ENCODE data around the gene FADS3. TPM values are rescaled to one million over a fixed set of nuclear protein-coding genes. Genes with fewer than 3 reads are reported as not detected.

FADS3 gene
- total and polyA plus RNA-seq, 2 donors (not counting 3 experiments of a cell fraction or from before 2014, with no cell fraction given): 216 to 346 TPM

GRCh38 chr11:61832207-61832606, 59.1 kb downstream of the FADS3 start:
- ChIA-PET CTCF (interaction anchor here (1.2 to 2.2 kb wide), 2 partner anchors 12 to 35 kb away, joined by 3 to 14 read pairs; no protein-coding TSS in a partner anchor), POLR2A (no interaction called here)
- Histone ChIP-seq H3K27ac (ENCODE audit: insufficient read depth, low read depth, low read length) (no peak overlapping the region), H2AFZ (ENCODE audit: low read depth, low read length) (no peak overlapping the region), H3K27me3 (ENCODE audit: control insufficient read depth in 2 of 2, insufficient read depth in 2 of 2, low read length in 2 of 2) (no peaks in the 10 kb centered on the region), H3K4me3 (replicated peaks in 1 of 3; ENCODE audit: insufficient read depth in 1 of 3, low read depth in 1 of 3, low read length in 3 of 3) (no peak overlapping the region), H3K9me3 (replicated peaks; ENCODE audit: control insufficient read depth, insufficient read depth, low read length) (no peaks in the 10 kb centered on the region), H3K36me3 (ENCODE audit: control insufficient read depth in 2 of 2, extremely low read depth in 1 of 2, insufficient read depth in 2 of 2, low read length in 2 of 2) (peaks cover 0 to 3% of the 10 kb centered on the region in 2 experiments), H3K9ac (replicated peaks; ENCODE audit: extremely low read depth, insufficient read depth, low read length) (no peak overlapping the region), H3K79me2 (ENCODE audit: control insufficient read depth, insufficient read depth, low read length) (peaks cover 84% of the 10 kb centered on the region), H3K4me1 (ENCODE audit: control insufficient read depth, extremely low read depth, insufficient read depth, low read length) (peaks cover 63% of the 10 kb centered on the region), H3K9me1 (replicated peaks; ENCODE audit: control insufficient read depth, extremely low read depth, insufficient read depth, low read length) (no peaks in the 10 kb centered on the region), H4K20me1 (replicated peaks; ENCODE audit: control insufficient read depth, extremely low read depth, insufficient read depth, low read length) (peaks cover 4% of the 10 kb centered on the region), H3K4me2 (ENCODE audit: insufficient read depth, low read length) (no peak overlapping the region)
- no peak for TF ChIP-seq CTCF (IDR thresholded peaks at IDR 0.05; ENCODE audit: extremely low read depth in 1 of 2, insufficient read depth in 1 of 2, low read depth in 1 of 2, low read length in 2 of 2)
- TF ChIP-seq POLR2A (IDR thresholded peaks at IDR 0.05; ENCODE audit: low read depth, low read length): no peak
- no peak for TF ChIP-seq EZH2 (IDR thresholded peaks at IDR 0.05; ENCODE audit: borderline replicate concordance, low read depth, low read length, severe bottlenecking)
- intact Hi-C loops (cut with micrococcal nuclease) (no loop called here), dilution Hi-C loops (cut with MboI; ENCODE audit: extremely low pct_ligation_motif_present, low sequenced_read_pairs) (no loop called here)
- FAIRE-seq (no peak), DNase-seq (ENCODE audit: low read depth, low spot score) (no peak)
- no TSS peak for BruUV-seq (replicated peaks)

GRCh38 chr11:61830237-61831105, 60.9 kb downstream of the FADS3 start:
- dilution Hi-C loops (cut with MboI; ENCODE audit: extremely low pct_ligation_motif_present, low sequenced_read_pairs) (no loop called here), intact Hi-C loops (cut with micrococcal nuclease) (no loop called here)
- TSS peak; percentile 8 for BruUV-seq (replicated peaks)
- peaks cover 66% of the 10 kb centered on the region for H3K4me1 ChIP-seq (ENCODE audit: control insufficient read depth, extremely low read depth, insufficient read depth, low read length)
- no peaks in the 10 kb centered on the region for H3K36me3 ChIP-seq (ENCODE audit: control insufficient read depth in 2 of 2, extremely low read depth in 1 of 2, insufficient read depth in 2 of 2, low read length in 2 of 2)
- no peaks in the 10 kb centered on the region for H3K27me3 ChIP-seq (ENCODE audit: control insufficient read depth in 2 of 2, insufficient read depth in 2 of 2, low read length in 2 of 2)
- peaks cover 4% of the 10 kb centered on the region for H4K20me1 ChIP-seq (replicated peaks; ENCODE audit: control insufficient read depth, extremely low read depth, insufficient read depth, low read length)
- peaks cover 67% of the 10 kb centered on the region for H3K79me2 ChIP-seq (ENCODE audit: control insufficient read depth, insufficient read depth, low read length)
- ChIA-PET POLR2A (interaction anchor here (1.8 to 4.3 kb wide), 2 partner anchors 14 to 34 kb away, joined by 4 to 36 read pairs; partner anchors contain the start of gene FADS1), CTCF (interaction anchor here (0.9 to 3.6 kb wide), 8 partner anchors 10 to 278 kb away, joined by 3 to 50 read pairs (median 6); partner anchors contain the start of gene FADS1)
- FAIRE-seq: peak; percentile 80
- peak overlapping the region; percentile 10 for H3K27ac ChIP-seq (ENCODE audit: insufficient read depth, low read depth, low read length)
- no peaks in the 10 kb centered on the region for H3K9me3 ChIP-seq (replicated peaks; ENCODE audit: control insufficient read depth, insufficient read depth, low read length)
- H2AFZ ChIP-seq (ENCODE audit: low read depth, low read length): no peak overlapping the region
- H3K4me2 ChIP-seq (ENCODE audit: insufficient read depth, low read length): peak overlapping the region; percentile 77
- peak overlapping the region; percentile 69 to 93 (median 76) for H3K4me3 ChIP-seq (replicated peaks in 1 of 3; ENCODE audit: insufficient read depth in 1 of 3, low read depth in 1 of 3, low read length in 3 of 3)
- no peak for DNase-seq (ENCODE audit: low read depth, low spot score)
- no peaks in the 10 kb centered on the region for H3K9me1 ChIP-seq (replicated peaks; ENCODE audit: control insufficient read depth, extremely low read depth, insufficient read depth, low read length)
- no peak for TF ChIP-seq POLR2AphosphoS5 (IDR thresholded peaks at IDR 0.05; ENCODE audit: insufficient read depth, low read depth, low read length)
- no peak for TF ChIP-seq CTCF (IDR thresholded peaks at IDR 0.05; ENCODE audit: extremely low read depth in 1 of 2, insufficient read depth in 1 of 2, low read depth in 1 of 2, low read length in 2 of 2)
- no peak for TF ChIP-seq POLR2A (IDR thresholded peaks at IDR 0.05; ENCODE audit: low read depth, low read length)
- no peak for TF ChIP-seq MAX (IDR thresholded peaks at IDR 0.05; ENCODE audit: insufficient read depth, insufficient read length)
- TF ChIP-seq EZH2 (IDR thresholded peaks at IDR 0.05; ENCODE audit: borderline replicate concordance, low read depth, low read length, severe bottlenecking): no peak
- no peak for TF ChIP-seq GATA2 (IDR thresholded peaks at IDR 0.05; ENCODE audit: insufficient read depth, insufficient read length, low read depth, low read length)
- TF ChIP-seq FOS (IDR thresholded peaks at IDR 0.05; ENCODE audit: borderline replicate concordance, insufficient read depth, low read length): no peak
- TF ChIP-seq MYC (IDR thresholded peaks at IDR 0.05; ENCODE audit: low read depth, low read length): no peak
- TF ChIP-seq JUN (IDR thresholded peaks at IDR 0.05; ENCODE audit: borderline replicate concordance, insufficient read depth, insufficient read length, low read depth): no peak
- peak overlapping the region; percentile 43 for H3K9ac ChIP-seq (replicated peaks; ENCODE audit: extremely low read depth, insufficient read depth, low read length)
